Adrenal gland (tissue), 5 donors: Measurements from ENCODE around the gene CACNA1D.

Experiments
- CTCF ChIP-seq, 6 experiments: fragments of 450-650 bp in 4 of 6; fragments of 200-600 bp in 2 of 6; sonication (generic) in 1 of 6; IDR thresholded peaks; 1 replicate in 5 of 6; 2 replicates in 1 of 6; pipeline versions ENCODE4 v1.5.1 to v1.8.0; 2016 to 2021; ENCODE audit warnings: antibody characterized with exemption in 6 of 6, mild to moderate bottlenecking in 2 of 6, moderate library complexity in 1 of 6
- POLR2A ChIP-seq, 2 donors: fragments of 450-650 bp; IDR thresholded peaks; one replicate each; pipeline ENCODE4 v1.6.1; 2017; ENCODE audit warnings: antibody characterized with exemption in 2 of 2, mild to moderate bottlenecking in 2 of 2, moderate library complexity in 1 of 2
- donor health status: DM: no; HTN: no; CAD: no.

GRCh38 chr3:53485675-53486403, 8.6 kb upstream of the CACNA1D start:
- no peak for TF ChIP-seq CTCF (IDR thresholded peaks at IDR 0.05)
- no peak for TF ChIP-seq POLR2A (IDR thresholded peaks at IDR 0.05)
